K562 (cell line): ENCODE results near the gene EIF2AK2. TPM values are rescaled to one million over a fixed set of nuclear protein-coding genes. Genes with fewer than 3 reads are reported as not detected.

Source experiments
- BDP1 ChIP-seq: IDR thresholded peaks from 3 replicates; pipeline ENCODE4 v1.6.1; 2011; ENCODE audit not compliant: insufficient read length, insufficient read depth
- CBX1 ChIP-seq: sonication (generic); IDR thresholded peaks from 2 replicates; pipeline ENCODE4 v1.6.1; 2016; ENCODE audit warnings: antibody characterized with exemption, low read depth, mild to moderate bottlenecking
- CBX5 ChIP-seq: IDR thresholded peaks from 2 replicates; pipeline ENCODE4 v1.6.1; 2014; ENCODE audit warnings: low read depth, borderline replicate concordance
- CREB1 ChIP-seq, 2 experiments: sonication (generic) in 1 of 2; formaldehyde crosslinking in 1 of 2; IDR thresholded peaks; 2 replicates each; pipeline versions ENCODE4 v1.6.1 to v1.8.0; 2012 to 2022; ENCODE audit warnings: inconsistent platforms in 1 of 2, mild to moderate bottlenecking in 1 of 2, missing genetic modification reagents in 1 of 2, moderate library complexity in 1 of 2
- GABPA ChIP-seq: fragments of 200-800 bp; sonication (Bioruptor generic); conservative IDR thresholded peaks from 2 replicates; pipeline ENCODE4 v1.6.1; 2016; ENCODE audit warnings: low read depth, missing genetic modification characterization, missing compliant biosample characterization
- GTF2E2 ChIP-seq: fragments of 200-800 bp; sonication (Bioruptor generic); IDR thresholded peaks from 2 replicates; pipeline ENCODE4 v1.6.1; 2016; ENCODE audit warnings: missing genetic modification characterization, missing compliant biosample characterization
- JUN ChIP-seq, 2 experiments: sonication (generic) in 1 of 2; formaldehyde crosslinking in 1 of 2; IDR thresholded peaks; 2 replicates each; pipeline versions ENCODE4 v1.6.1 to v1.8.0; 2012 to 2022; ENCODE audit warnings: borderline replicate concordance in 2 of 2, mild to moderate bottlenecking in 2 of 2, improper control_type of control experiment in 1 of 2, low read depth in 1 of 2, low read length in 1 of 2, missing genetic modification reagents in 1 of 2
- KDM2B ChIP-seq: fragments of 250-450 bp; sonication (Bioruptor Pico); IDR thresholded peaks from 2 replicates; pipeline ENCODE4 v1.8.0; 2021; ENCODE audit warnings: mild to moderate bottlenecking, moderate library complexity
- PHB2 ChIP-seq: fragments of 450-650 bp; IDR thresholded peaks from 2 replicates; pipeline ENCODE4 v1.6.1; 2017; ENCODE audit warnings: low read depth
- POLR2B ChIP-seq: fragments of 450-650 bp; IDR thresholded peaks from 2 replicates; pipeline ENCODE4 v1.6.1; 2018; ENCODE audit warnings: low read depth; ENCODE audit not compliant: partially characterized antibody
- PURB ChIP-seq: sonication (generic); formaldehyde crosslinking; IDR thresholded peaks from 2 replicates; pipeline ENCODE4 v1.9.0; 2021; ENCODE audit warnings: low read depth, mild to moderate bottlenecking, missing genetic modification reagents
- RCOR1 ChIP-seq, 2 experiments: IDR thresholded peaks; 2 replicates each; pipeline ENCODE4 v1.6.1; 2012; ENCODE audit warnings: low read depth in 2 of 2, low read length in 2 of 2, borderline replicate concordance in 1 of 2, improper control_type of control experiment in 1 of 2
- SIN3B ChIP-seq: fragments of 450-650 bp; IDR thresholded peaks from 2 replicates; pipeline ENCODE4 v1.6.1; 2017; ENCODE audit warnings: low read depth, mild to moderate bottlenecking, moderate library complexity
- ZBTB17 ChIP-seq: fragments of 450-650 bp; formaldehyde crosslinking; IDR thresholded peaks from 2 replicates; pipeline ENCODE4 v1.4.0; 2020; ENCODE audit warnings: mild to moderate bottlenecking
- ZC3H4 ChIP-seq: sonication (generic); formaldehyde crosslinking; IDR thresholded peaks from 2 replicates; pipeline ENCODE4 v1.9.0; 2021; ENCODE audit warnings: missing genetic modification reagents, borderline replicate concordance
- ZNF165 ChIP-seq: fragments of 250-450 bp; sonication (Bioruptor Pico); IDR thresholded peaks from 2 replicates; pipeline ENCODE4 v1.4.0; 2020; ENCODE audit warnings: borderline replicate concordance
- ZNF384 ChIP-seq: IDR thresholded peaks from 2 replicates; pipeline ENCODE4 v1.6.1; 2012; ENCODE audit warnings: low read depth, low read length, improper control_type of control experiment
- ZNF436 ChIP-seq: fragments of 250-450, 450-650 bp; sonication (Bioruptor Pico); formaldehyde crosslinking; IDR thresholded peaks from 2 replicates; pipeline ENCODE4 v1.7.0; 2020; ENCODE audit warnings: mild to moderate bottlenecking
- ZNF507 ChIP-seq: conservative IDR thresholded peaks from 2 replicates; pipeline ENCODE4 v1.6.1; 2017; ENCODE audit warnings: missing genetic modification characterization, missing compliant biosample characterization
- ZSCAN32 ChIP-seq: fragments of 450-650 bp; formaldehyde crosslinking; IDR thresholded peaks from 2 replicates; pipeline ENCODE4 v1.4.0; 2020; ENCODE audit warnings: mild to moderate bottlenecking, moderate library complexity
- polyA plus RNA-seq, 8 experiments: library from polyadenylated mRNA; depleted of rRNA in 4 of 8; stranded (reverse) in 5 of 8; unstranded in 3 of 8; fragments of >200 nt; fragmentation: Nextera tagmentation in 2 of 8; fragmentation: Illumina TruSeq in 1 of 8; extraction: Ambion mirVana in 2 of 8; extraction: Trizol in 1 of 8; gene quantifications; 2 replicates each; pipeline versions ENCODE4 v1.2.1 to v1.2.3, GENCODE V29; 2011 to 2014; ENCODE audit warnings: inconsistent platforms in 1 of 8, missing spikeins in 1 of 8
- total RNA-seq, 7 experiments: library from RNA; depleted of rRNA in 6 of 7; stranded (reverse); fragments of >200 nt in 6 of 7; fragmentation: Illumina TruSeq in 2 of 7; extraction: Trizol in 2 of 7; gene quantifications; 2 replicates each; pipeline versions ENCODE4 v1.2.1 to v1.2.3, GENCODE V29; 2011 to 2021; ENCODE audit warnings: low replicate concordance in 1 of 7
- TF ChIP-seq, protein P1 (sequence below): fragments of 450-650 bp; IDR thresholded peaks from one replicate; pipeline ENCODE4 v1.6.1; 2018; ENCODE audit warnings: mild to moderate bottlenecking, moderate library complexity; ENCODE audit not compliant: partially characterized antibody
- TF ChIP-seq, protein P2 (sequence below): conservative IDR thresholded peaks from 2 replicates; pipeline ENCODE4 v1.6.1; 2011; ENCODE audit warnings: low read depth, mild to moderate bottlenecking, low read length; ENCODE audit not compliant: control insufficient read depth
- TF ChIP-seq, protein P3 (sequence below): IDR thresholded peaks from 2 replicates; pipeline ENCODE4 v1.6.1; 2011; ENCODE audit warnings: borderline replicate concordance, low read depth, mild to moderate bottlenecking, moderate library complexity, low read length; ENCODE audit not compliant: insufficient read depth, poor library complexity, severe bottlenecking

EIF2AK2 gene
- total and polyA plus RNA-seq, 9 of the 15 experiments (the other 6 are each of a cell fraction or from before 2014, with no cell fraction given) = 3.8 to 19.5 (median 13.3) TPM

DNA sequence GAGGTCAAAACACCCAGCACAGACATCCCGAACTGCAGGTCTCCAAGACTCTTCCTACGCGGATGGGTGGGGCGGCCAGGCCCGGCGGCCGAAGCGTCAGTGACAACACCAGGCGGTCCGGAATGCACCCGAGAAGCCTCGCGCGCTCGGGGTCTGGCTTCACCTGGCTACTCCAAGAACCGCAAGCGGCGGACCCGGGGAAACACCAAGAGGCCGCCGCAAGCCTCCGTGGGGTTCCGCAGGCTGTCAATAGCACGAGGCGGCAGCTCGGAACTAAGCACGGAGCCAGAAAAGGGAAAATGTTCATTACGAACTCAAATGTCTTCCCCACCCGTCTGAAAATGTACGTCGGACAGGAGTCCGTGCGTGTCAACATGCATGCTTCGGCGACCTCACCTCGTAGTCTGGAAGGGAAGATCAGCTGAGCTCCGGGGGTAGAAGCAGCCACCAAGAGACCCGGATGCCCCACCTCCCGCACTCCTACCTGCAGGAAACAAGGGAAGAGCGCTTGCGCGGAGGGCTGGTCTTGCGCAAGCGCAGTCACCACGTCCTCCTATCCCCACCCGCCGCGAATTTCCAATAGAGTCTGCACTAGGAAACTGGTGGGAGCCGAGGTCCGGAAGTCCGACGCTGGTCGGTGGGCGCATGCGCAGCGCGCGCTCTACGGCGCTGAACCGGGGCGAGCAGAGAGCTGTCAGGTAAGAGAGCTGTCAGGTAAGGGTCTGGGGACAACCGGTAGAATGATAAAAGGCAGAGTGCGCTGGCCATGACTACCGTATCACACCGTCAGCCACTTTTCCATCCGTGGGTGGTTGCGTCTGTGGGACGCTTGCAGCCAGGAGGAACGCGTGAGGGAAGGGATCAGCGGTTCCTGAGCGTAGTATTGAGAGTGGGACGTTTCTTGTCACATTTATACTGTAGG, 72.6 kb downstream of the EIF2AK2 start, which contains the start of the genes GPATCH11 and HEATR5B (continued):
- TF ChIP-seq, protein P1, sequence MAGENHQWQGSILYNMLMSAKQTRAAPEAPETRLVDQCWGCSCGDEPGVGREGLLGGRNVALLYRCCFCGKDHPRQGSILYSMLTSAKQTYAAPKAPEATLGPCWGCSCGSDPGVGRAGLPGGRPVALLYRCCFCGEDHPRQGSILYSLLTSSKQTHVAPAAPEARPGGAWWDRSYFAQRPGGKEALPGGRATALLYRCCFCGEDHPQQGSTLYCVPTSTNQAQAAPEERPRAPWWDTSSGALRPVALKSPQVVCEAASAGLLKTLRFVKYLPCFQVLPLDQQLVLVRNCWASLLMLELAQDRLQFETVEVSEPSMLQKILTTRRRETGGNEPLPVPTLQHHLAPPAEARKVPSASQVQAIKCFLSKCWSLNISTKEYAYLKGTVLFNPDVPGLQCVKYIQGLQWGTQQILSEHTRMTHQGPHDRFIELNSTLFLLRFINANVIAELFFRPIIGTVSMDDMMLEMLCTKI = no peak
- TF ChIP-seq ZNF436 (CRISPR knock-in tag) (no peak), CREB1 (IDR thresholded peaks at IDR 0.05) (0 out of 2 replicates have a peak, but pooled peaks have one; percentile 42), CREB1 (CRISPR knock-in tag; IDR thresholded peaks at IDR 0.05) (no peak), ZSCAN32 (CRISPR knock-in tag) (no peak), ZBTB17 (CRISPR knock-in tag) (no peak), KDM2B (CRISPR knock-in tag) (no peak), GABPA (tag) (peak; percentile 62; the same call in 1 of the 2 replicates), ZNF384 (no peak), PHB2 (no peak), BDP1 (no peak), CBX5 (no peak), SIN3B (0 out of 2 replicates have a peak, but pooled peaks have one; percentile 37), PURB (CRISPR knock-in tag) (no peak), POLR2B (peak; percentile 83), CBX1 (no peak), JUN (IDR thresholded peaks at IDR 0.05; ENCODE audit: borderline replicate concordance, low read depth, low read length) (no peak), JUN (CRISPR knock-in tag; IDR thresholded peaks at IDR 0.05; ENCODE audit: borderline replicate concordance) (no peak), ZC3H4 (CRISPR knock-in tag) (no peak), ZNF165 (CRISPR knock-in tag) (no peak), ZNF507 (tag) (no peak), GTF2E2 (no peak), RCOR1 (IDR thresholded peaks at IDR 0.05; ENCODE audit: borderline replicate concordance in 1 of 2, low read depth in 2 of 2, low read length in 2 of 2) (no peak)
- TF ChIP-seq, protein P2, sequence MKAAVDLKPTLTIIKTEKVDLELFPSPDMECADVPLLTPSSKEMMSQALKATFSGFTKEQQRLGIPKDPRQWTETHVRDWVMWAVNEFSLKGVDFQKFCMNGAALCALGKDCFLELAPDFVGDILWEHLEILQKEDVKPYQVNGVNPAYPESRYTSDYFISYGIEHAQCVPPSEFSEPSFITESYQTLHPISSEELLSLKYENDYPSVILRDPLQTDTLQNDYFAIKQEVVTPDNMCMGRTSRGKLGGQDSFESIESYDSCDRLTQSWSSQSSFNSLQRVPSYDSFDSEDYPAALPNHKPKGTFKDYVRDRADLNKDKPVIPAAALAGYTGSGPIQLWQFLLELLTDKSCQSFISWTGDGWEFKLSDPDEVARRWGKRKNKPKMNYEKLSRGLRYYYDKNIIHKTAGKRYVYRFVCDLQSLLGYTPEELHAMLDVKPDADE = peak; percentile 67
- TF ChIP-seq, protein P3, sequence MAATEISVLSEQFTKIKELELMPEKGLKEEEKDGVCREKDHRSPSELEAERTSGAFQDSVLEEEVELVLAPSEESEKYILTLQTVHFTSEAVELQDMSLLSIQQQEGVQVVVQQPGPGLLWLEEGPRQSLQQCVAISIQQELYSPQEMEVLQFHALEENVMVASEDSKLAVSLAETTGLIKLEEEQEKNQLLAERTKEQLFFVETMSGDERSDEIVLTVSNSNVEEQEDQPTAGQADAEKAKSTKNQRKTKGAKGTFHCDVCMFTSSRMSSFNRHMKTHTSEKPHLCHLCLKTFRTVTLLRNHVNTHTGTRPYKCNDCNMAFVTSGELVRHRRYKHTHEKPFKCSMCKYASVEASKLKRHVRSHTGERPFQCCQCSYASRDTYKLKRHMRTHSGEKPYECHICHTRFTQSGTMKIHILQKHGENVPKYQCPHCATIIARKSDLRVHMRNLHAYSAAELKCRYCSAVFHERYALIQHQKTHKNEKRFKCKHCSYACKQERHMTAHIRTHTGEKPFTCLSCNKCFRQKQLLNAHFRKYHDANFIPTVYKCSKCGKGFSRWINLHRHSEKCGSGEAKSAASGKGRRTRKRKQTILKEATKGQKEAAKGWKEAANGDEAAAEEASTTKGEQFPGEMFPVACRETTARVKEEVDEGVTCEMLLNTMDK = no peak
